ENCODE results near the gene CDH12.
"Not testable (repeated sequence)": the region's sequence is repeated elsewhere in the genome, so short reads cannot be mapped to it uniquely, and the experiment has no call there.

The CDH12 gene

GRCh38 chr5:22411554-22412349 is 441.4 kb downstream of the CDH12 start:
- no peak for DNase-seq

- no peak for DNase-seq
Observed at GRCh38 chr5:22391956-22392355, 461.2 kb downstream of the CDH12 start.

GRCh38 chr5:22390888-22391287 is 462.3 kb downstream of the CDH12 start:
- DNase-seq: no peak

DNA sequence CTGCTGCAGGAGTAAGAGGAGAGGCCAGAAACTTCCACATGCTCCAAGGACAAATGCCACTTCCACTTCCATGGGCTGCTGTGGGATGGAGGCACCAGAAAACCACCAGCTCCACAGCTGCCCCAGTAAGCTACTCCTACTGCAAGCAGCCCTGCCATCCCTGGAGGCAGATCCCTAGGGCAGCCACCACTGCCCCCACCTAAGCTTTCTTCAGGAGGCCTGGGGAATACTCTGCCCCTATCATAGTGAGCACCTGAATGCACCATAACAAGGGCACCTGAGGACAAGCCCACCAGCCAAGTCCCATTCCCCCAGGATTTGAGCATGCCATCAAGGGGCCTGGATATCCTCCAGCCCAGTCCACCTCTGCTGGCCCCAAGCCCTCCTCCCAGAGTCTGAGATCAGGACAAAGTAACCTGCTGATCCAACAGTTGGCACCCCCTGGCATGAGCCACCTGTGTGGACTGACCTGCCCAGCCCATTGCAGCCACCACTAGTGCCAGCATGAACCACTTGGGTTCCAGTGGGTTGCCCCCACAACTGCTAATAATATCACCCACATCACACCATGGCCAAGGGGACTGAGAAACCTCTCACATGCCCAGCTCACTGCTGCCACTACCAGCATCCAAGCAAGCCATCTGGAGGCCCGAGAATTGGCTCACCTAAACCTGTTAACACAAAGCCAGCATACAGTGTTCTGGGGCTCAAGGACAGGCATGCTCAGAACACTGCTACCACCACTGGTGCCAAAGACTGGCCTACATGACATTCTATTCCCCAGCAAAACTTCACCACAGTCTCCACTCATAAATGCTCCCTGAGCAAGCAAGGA is 480.1 kb downstream of the CDH12 start:
- no peak for DNase-seq

DNA sequence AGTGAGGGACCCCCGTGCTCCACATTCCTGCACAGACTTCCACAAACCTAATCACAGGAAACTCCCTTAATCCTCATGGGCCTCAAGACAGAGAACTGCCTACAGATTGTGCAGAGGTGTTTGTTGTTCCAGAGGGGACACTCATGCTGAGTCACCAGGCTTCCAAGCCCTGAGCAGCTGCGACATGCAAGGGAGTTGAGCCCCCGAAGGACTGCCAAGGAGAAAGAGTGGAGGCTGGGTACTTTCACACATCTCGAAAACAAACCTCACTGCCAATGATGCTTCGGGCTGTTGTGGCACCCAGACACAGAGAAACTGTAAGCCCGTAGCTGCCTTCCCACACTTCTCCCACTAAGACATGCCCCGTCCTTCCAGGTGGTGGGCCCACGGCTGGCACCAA is 480.8 kb downstream of the CDH12 start:
- DNase-seq: no peak

DNA sequence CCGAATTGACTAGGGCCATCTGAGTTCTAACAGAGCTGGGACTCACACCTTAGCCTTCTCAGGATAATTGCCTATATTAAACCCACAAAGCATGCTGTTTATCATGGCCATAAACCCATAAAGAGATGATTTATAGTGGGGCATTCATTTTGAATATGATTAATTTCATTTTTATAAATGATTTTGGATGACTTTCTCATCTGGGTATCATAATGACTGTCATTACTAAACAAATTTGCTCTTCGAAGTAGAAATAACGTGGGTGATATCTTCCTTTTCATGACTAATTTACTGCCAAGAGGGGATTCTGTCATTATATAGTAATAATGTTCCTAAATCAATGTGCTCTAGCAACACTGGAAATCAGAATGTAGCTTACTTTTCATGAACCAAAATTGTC is 498.2 kb downstream of the CDH12 start:
- DNase-seq: no peak

DNA sequence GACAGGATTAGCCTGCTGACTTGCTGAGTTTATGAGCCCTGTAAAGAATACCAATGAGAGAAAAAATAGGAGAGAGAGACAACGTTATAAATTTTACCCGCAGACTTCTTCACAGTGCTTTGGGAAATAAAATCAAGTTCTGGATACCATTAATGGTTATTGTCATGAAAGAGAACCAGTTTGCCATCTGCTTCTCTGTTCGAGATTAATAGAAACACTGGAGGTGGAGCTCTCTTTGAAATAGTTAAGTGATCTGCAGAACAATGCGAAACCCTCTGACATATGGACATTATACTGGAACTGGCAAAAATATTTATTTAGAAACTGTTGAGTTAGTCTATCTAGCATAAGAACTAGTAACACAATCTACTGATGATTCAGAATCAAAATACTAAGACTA is 500.7 kb downstream of the CDH12 start:
- DNase-seq: no peak

DNA sequence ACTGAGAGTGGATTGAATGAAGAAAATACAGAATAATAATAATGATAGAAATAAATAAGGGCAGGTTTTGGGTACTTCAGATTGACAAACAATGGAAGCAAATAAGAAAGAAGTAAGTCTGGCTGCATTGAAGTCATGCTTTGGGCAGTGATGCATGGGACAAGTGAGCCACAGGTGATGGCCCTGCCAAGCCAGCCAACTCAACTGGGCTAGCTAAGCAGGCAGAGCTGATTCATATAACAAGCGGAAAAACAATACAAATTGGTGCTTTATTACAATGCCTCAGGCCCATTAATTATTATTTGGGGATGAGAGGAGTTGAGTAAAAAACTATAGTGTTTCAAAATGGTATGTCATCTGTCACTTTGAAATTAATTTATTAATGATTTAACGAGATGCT is 502.0 kb downstream of the CDH12 start:
- DNase-seq: no peak

- DNase-seq: no peak
Observed at GRCh38 chr5:22348027-22348426, 505.1 kb downstream of the CDH12 start.

- no peak for DNase-seq
Observed at GRCh38 chr5:22344000-22344399, 509.1 kb downstream of the CDH12 start.

DNA sequence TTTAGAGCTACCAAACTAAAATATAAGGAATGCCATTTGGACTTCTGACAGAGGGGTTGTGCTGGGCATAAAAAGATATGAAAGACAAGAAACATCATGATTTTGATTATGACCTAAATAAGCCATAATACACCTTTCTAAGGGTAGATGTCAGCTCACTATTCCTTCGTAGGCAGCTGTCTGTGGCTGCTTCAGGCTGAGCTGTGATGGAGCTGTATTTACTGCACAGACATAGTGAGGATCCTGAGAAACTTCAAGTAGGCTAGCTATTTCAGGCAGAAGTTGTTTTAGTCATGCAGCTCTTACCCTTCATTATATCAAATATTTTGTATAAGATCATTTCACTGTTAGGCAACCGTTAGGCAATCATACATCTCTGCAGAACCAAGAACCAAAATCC is 511.7 kb downstream of the CDH12 start:
- DNase-seq: no peak

DNA sequence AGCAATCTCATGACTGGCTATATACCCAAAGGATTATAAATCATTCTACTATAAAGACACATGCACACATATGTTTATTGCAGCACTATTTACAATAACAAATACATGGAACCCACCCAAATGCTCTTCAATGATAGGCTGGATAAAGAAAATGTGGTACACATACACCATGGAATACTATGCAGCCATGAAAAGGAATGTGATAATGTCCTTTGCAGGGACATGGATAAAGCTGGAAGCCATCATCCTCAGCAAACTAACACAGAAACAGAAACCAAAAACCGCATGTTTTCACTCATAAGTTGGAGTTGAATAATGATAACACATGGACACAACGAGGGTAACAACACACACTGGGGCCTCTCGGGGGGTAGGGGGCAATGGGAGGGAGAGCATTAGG is 520.2 kb downstream of the CDH12 start:
- DNase-seq: not testable (repeated sequence)

GRCh38 chr5:22329683-22330082 is 523.5 kb downstream of the CDH12 start:
- DNase-seq: no peak

- no peak for DNase-seq
Observed at GRCh38 chr5:22319798-22320197, 533.3 kb downstream of the CDH12 start.

GRCh38 chr5:22316294-22316693 is 536.9 kb downstream of the CDH12 start:
- DNase-seq: no peak

DNA sequence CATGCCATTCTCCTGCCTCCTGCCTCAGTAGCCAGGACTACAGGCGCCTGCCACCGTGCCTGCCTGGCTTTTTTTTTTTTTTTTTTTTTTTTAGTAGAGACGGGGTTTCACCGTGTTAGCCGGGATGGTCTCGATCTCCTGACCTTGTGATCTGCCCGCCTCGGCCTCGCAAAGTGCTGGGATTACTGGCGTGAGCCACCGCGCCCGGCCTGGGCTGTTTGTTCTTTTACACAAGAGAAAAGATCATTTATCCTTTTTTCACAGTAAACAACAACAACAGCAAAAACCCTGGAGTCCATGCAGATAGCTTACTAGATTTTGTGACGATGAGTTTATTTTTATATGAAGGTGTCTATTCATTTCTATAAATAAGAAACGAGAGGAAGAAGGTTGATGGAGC is 538.1 kb downstream of the CDH12 start:
- not testable (repeated sequence) for DNase-seq

DNA sequence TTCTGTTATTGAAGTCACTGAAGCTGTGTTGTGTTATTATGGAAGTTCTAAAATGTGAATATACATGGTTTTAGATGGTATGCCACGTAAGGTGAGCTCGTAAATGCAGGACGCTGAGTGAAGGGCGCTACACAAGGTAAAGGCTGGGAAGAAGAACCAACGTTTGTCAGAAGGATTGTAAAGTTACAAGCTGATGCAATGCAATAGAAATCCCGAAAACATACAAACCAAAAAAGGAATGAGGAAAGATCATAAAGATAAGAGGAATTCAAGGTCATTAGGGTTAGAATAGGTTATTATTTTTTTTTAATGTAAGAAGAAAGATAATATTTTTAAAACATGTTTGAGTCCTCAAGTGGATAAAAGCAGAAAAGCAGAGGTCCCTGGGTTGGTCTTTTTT is 538.6 kb downstream of the CDH12 start:
- no peak for DNase-seq

DNA sequence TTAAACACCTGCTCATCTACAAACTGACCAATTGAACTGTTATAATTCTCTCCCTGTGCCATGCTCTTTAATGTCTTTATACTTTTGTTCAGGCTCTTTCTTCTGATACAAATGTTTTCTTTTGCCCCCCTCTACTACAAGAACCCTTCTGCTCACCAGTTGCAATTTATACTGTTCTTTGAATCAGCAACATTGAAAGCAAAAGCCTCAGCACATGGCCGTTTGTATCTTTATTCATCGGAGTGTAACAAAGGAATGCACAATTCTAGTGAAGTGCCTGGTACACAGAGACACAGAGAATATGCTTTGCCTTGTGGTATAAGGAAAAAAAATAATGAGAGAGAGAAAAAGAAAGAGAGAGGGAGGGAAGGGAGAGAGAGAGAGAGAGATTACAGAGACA is 547.1 kb downstream of the CDH12 start:
- no peak for DNase-seq

DNA sequence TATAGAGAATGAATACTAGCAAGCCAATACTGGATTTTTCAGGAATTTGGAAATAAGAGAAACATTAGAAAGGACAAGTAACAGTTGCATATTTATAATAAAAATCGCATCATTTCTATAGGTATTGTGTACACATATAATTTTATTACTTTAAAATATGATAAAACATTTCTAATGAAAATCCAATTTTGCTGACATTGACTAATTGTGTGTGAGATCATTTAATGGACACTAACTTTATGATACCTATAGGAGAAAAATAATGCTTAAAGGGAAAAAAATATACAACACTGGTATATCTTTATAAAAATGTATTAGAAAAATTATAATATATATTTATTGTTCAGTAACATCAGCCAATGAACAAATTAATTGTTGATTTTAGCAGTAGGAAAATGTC is 557.3 kb downstream of the CDH12 start:
- no peak for DNase-seq

GRCh38 chr5:22293147-22293546 is 560.0 kb downstream of the CDH12 start:
- no peak for DNase-seq

- no peak for DNase-seq
Observed at GRCh38 chr5:22278164-22278563, 575.0 kb downstream of the CDH12 start.

GRCh38 chr5:22277006-22277405 is 576.1 kb downstream of the CDH12 start:
- no peak for DNase-seq

DNA sequence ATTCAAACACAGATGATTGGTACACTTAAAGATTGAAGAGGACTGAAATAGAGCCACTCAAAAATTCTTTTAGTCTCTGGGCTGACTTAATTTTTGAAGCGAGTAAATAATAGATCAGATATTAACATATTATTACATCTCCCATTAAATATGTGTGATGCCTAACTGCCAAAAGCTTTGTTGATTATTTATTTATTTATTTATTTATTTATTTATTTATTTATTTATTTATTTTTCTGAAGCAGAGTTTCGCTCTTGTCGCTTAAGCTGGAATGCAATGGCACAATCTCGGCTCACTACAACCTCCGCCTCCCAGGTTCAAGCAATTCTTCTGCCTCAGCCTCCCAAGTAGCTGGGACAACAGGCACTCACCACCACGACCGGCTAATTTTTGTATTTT is 587.3 kb downstream of the CDH12 start:
- DNase-seq: not testable (repeated sequence)

DNA sequence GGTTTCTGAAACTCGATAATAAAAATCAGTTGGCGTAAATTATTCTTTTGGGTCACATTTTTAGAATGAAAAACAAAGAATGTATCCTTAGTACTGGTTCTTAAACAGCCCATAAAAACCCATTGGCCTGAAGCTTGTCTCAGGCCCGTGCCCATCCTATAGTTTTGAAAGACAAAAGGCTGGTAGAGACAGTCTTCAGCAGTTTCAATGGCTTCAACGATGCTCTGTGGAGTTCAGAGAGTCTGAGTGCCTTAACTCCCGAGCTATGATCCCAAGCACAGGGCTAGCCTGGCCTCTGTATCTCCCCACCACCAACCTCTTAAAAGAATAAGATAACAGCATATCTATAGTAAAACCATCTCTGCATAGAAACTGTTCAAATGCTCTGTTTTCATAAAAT is 595.0 kb downstream of the CDH12 start:
- DNase-seq: no peak
